ENCODE data around the gene HAL.
A peak's percentile ranks its signal among the peaks of the same experiment; 100 is the strongest.

DNA sequence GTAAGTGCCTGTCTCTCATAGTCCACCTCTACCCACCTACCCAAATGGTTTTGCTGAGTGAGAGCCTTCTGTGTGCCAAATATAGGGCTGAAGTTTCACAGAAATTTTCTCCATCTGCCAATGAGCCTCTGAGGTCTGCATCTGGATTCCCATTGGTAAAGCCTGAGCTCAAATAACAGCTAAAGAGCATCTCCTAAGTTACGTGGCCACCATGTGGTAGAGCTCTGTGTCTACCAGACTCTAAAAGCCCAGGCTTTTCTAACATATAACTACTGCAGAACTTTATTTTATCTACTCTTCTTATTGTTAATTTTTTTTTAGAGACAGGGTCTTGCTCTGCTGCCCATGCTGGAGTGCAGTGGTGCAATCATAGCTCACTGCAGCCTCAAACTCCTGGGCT lies 37.0 kb downstream of the HAL start:
- TF ChIP-seq, protein P1, sequence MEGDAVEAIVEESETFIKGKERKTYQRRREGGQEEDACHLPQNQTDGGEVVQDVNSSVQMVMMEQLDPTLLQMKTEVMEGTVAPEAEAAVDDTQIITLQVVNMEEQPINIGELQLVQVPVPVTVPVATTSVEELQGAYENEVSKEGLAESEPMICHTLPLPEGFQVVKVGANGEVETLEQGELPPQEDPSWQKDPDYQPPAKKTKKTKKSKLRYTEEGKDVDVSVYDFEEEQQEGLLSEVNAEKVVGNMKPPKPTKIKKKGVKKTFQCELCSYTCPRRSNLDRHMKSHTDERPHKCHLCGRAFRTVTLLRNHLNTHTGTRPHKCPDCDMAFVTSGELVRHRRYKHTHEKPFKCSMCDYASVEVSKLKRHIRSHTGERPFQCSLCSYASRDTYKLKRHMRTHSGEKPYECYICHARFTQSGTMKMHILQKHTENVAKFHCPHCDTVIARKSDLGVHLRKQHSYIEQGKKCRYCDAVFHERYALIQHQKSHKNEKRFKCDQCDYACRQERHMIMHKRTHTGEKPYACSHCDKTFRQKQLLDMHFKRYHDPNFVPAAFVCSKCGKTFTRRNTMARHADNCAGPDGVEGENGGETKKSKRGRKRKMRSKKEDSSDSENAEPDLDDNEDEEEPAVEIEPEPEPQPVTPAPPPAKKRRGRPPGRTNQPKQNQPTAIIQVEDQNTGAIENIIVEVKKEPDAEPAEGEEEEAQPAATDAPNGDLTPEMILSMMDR (IDR thresholded peaks at IDR 0.05), result peak; percentile 35
- TF ChIP-seq ZFX (IDR thresholded peaks at IDR 0.05; ENCODE audit: borderline replicate concordance), result no peak
